Ectodermal cell (in vitro differentiated cells): Measurements from ENCODE around the gene MEGF8.

Experiments
- H3K27ac ChIP-seq: 2 replicates; pipeline ENCODE4 v1.7.0; 2013; ENCODE audit warnings: mild to moderate bottlenecking, low read depth, low read length; ENCODE audit not compliant: insufficient read depth, poor library complexity, severe bottlenecking
- H3K27me3 ChIP-seq: 2 replicates; pipeline ENCODE4 v1.7.0; 2013; ENCODE audit warnings: mild to moderate bottlenecking, low read length; ENCODE audit not compliant: insufficient read depth, control insufficient read depth, poor library complexity, severe bottlenecking
- H3K36me3 ChIP-seq: one replicate; pipeline ENCODE4 v1.7.0; 2013; ENCODE audit warnings: low read length; ENCODE audit not compliant: control insufficient read depth, insufficient read depth
- H3K4me1 ChIP-seq: one replicate; pipeline ENCODE4 v1.7.0; 2013; ENCODE audit warnings: low read length; ENCODE audit not compliant: control insufficient read depth, insufficient read depth
- H3K4me3 ChIP-seq: 2 replicates; pipeline ENCODE4 v1.7.0; 2013; ENCODE audit warnings: low read depth, low read length, control low read depth; ENCODE audit not compliant: insufficient read depth
- H3K9me3 ChIP-seq: 2 replicates; pipeline ENCODE4 v1.7.0; 2013; ENCODE audit warnings: mild to moderate bottlenecking, low read length, moderate library complexity; ENCODE audit not compliant: control insufficient read depth
- WGBS, 2 experiments: methylation state at CpG; one replicate each; pipeline ENCODE4 v1.1.7; 2013; ENCODE audit warnings: missing lambda C conversion rate in 2 of 2; 5-methylcytosine and 5-hydroxymethylcytosine counted together

Gene MEGF8

GRCh38 chr19:42281146-42281826, 44.1 kb upstream of the MEGF8 start:
- 8 to 9% methylated on average over 25 of the region's 25 CpGs for WGBS, 2 experiments
- H3K4me1 ChIP-seq: peaks cover 49% of the 10 kb centered on the region
- H3K4me3 ChIP-seq: peak overlapping the region; percentile 21
- no peaks in the 10 kb centered on the region for H3K9me3 ChIP-seq
- no peaks in the 10 kb centered on the region for H3K27me3 ChIP-seq
- no peaks in the 10 kb centered on the region for H3K36me3 ChIP-seq
- H3K27ac ChIP-seq: peak overlapping the region; percentile 57

GRCh38 chr19:42281827-42282762, 43.3 kb upstream of the MEGF8 start:
- H3K27ac ChIP-seq: peak overlapping the region; percentile 57
- no peaks in the 10 kb centered on the region for H3K9me3 ChIP-seq
- H3K4me1 ChIP-seq: peaks cover 50% of the 10 kb centered on the region
- peak overlapping the region; percentile 21 for H3K4me3 ChIP-seq
- 21 to 24% methylated on average over 7 of the region's 7 CpGs for WGBS, 2 experiments
- peaks cover 5% of the 10 kb centered on the region for H3K36me3 ChIP-seq
- no peaks in the 10 kb centered on the region for H3K27me3 ChIP-seq

GRCh38 chr19:42282819-42283187, 42.6 kb upstream of the MEGF8 start:
- WGBS, 2 experiments: 65 to 67% methylated on average over 4 of the region's 4 CpGs
- no peak overlapping the region for H3K4me3 ChIP-seq
- peaks cover 12% of the 10 kb centered on the region for H3K36me3 ChIP-seq
- H3K4me1 ChIP-seq: peaks cover 50% of the 10 kb centered on the region
- H3K27me3 ChIP-seq: no peaks in the 10 kb centered on the region
- peak overlapping the region; percentile 22 for H3K27ac ChIP-seq
- H3K9me3 ChIP-seq: no peaks in the 10 kb centered on the region

- 7% methylated on average over 71 to 74 of the region's 74 CpGs for WGBS, 2 experiments
- H3K4me1 ChIP-seq: peaks cover 50% of the 10 kb centered on the region
Observed at GRCh38 chr19:42283188-42284065, 42.0 kb upstream of the MEGF8 start.

GRCh38 chr19:42284066-42284501, 41.4 kb upstream of the MEGF8 start:
- 0 to 1% methylated on average over 76 of the region's 76 CpGs for WGBS, 2 experiments
- Histone ChIP-seq H3K27ac (peak overlapping the region; percentile 55), H3K27me3 (no peaks in the 10 kb centered on the region), H3K4me3 (peak overlapping the region; percentile 43), H3K4me1 (peaks cover 47% of the 10 kb centered on the region), H3K36me3 (peaks cover 24% of the 10 kb centered on the region), H3K9me3 (no peaks in the 10 kb centered on the region)

More at GRCh38 chr19:42283188-42284065, 42.0 kb upstream of the MEGF8 start:
- Histone ChIP-seq H3K27ac (peak overlapping the region; percentile 22), H3K4me3 (peak overlapping the region; percentile 43), H3K9me3 (no peaks in the 10 kb centered on the region), H3K27me3 (no peaks in the 10 kb centered on the region), H3K36me3 (peaks cover 18% of the 10 kb centered on the region)

GRCh38 chr19:42284591-42285341, 40.7 kb upstream of the MEGF8 start:
- H3K27ac ChIP-seq: no peak overlapping the region
- H3K36me3 ChIP-seq: peaks cover 31% of the 10 kb centered on the region
- WGBS, 2 experiments: 2% methylated on average over 41 of the region's 41 CpGs
- peaks cover 41% of the 10 kb centered on the region for H3K4me1 ChIP-seq
- H3K9me3 ChIP-seq: no peaks in the 10 kb centered on the region
- no peaks in the 10 kb centered on the region for H3K27me3 ChIP-seq
- H3K4me3 ChIP-seq: peak overlapping the region; percentile 50

GRCh38 chr19:42285541-42285941, 39.9 kb upstream of the MEGF8 start:
- Histone ChIP-seq H3K9me3 (no peaks in the 10 kb centered on the region), H3K36me3 (peaks cover 39% of the 10 kb centered on the region), H3K27ac (no peak overlapping the region), H3K4me3 (peak overlapping the region; percentile 50), H3K27me3 (no peaks in the 10 kb centered on the region), H3K4me1 (peaks cover 41% of the 10 kb centered on the region)
- WGBS, 2 experiments: 54 to 56% methylated on average over 5 of the region's 5 CpGs

GRCh38 chr19:42285988-42286348, 39.5 kb upstream of the MEGF8 start:
- Histone ChIP-seq H3K36me3 (peaks cover 43% of the 10 kb centered on the region), H3K9me3 (no peaks in the 10 kb centered on the region), H3K4me3 (peak overlapping the region; percentile 50), H3K4me1 (peaks cover 41% of the 10 kb centered on the region), H3K27me3 (no peaks in the 10 kb centered on the region), H3K27ac (no peak overlapping the region)
- WGBS, 2 experiments: 89 to 91% methylated on average over 6 of the region's 6 CpGs

- Histone ChIP-seq H3K4me3 (no peak overlapping the region), H3K27ac (no peak overlapping the region)
- 91 to 94% methylated on average over 13 of the region's 13 CpGs for WGBS, 2 experiments
Observed at GRCh38 chr19:42286349-42287016, 39.0 kb upstream of the MEGF8 start.

More at GRCh38 chr19:42286349-42287016, 39.0 kb upstream of the MEGF8 start:
- Histone ChIP-seq H3K27me3 (no peaks in the 10 kb centered on the region), H3K4me1 (peaks cover 40% of the 10 kb centered on the region), H3K36me3 (peaks cover 47% of the 10 kb centered on the region), H3K9me3 (no peaks in the 10 kb centered on the region)
